NCI-H345 (cell line): ENCODE results near the gene DPEP3.
"Not testable (repeated sequence)": the region's sequence is repeated elsewhere in the genome, so short reads cannot be mapped to it uniquely, and the experiment has no call there.

Experiments
- DNase-seq: peaks from one replicate; lab custom pipeline; 2025; lab: John Stamatoyannopoulos, UW

Gene DPEP3

GRCh38 chr16:67943619-67944504 is 36.4 kb downstream of the DPEP3 start, which contains the start of gene LCAT:
TSS of gene LCAT (minus strand) at chr16:67944120. CDS start at chr16:67944101, 19 bp downstream.
- DNase-seq = no peak

GRCh38 chr16:67943256-67943618 is 37.1 kb downstream of the DPEP3 start:
- DNase-seq = no peak

DNA sequence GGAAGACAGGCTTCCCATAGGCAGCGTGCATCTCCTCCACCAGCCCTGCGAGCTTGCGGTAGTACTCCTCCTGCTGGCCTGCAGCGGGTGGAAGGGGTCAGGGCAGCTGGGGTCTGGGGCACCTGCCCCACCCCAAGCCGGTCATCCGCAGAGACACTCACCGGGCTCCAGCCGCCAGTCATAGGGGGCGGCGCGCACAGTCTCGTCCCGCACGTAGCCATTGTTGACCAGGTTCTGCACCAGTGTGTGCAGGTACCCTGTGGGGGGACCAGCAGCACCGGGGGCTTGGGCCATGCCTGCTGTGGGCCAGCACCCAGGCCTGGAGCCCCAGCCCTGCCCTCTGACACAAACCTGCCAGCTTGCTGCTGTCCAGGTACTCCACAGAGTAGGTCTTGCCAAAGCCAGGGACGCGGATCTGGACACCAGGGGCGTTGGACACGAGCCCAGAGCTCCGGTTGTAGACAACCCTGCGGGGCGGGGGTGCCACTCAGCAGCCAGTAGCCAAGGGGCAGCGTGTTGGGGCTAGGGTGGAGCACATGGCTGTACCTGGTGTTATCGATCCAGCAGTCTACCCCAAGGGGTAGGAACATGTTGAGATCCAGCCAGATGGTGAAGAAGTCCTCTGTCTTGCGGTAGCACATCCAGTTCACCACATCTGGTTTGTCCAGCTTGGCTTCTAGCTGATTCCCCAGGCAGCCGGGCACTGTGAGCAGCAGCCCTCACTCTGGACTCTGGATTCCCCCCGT is 37.6 kb downstream of the DPEP3 start:
- no peak for DNase-seq

DNA sequence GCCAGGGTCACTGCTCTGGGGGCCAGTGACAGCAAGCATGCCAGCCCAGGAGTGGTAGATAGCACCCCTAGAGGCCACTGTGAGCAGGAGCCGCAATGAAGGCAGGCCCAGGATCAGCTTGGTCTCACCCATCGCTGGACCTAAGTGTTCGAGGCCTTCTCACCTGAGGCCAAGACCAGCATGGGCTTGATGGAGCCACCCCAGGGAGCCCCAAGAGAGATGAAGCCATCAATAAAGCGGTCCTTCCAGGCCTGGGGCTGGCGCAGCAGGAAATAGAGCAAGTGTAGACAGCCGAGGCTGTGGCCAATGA is 38.1 kb downstream of the DPEP3 start:
- DNase-seq = no peak

DNA sequence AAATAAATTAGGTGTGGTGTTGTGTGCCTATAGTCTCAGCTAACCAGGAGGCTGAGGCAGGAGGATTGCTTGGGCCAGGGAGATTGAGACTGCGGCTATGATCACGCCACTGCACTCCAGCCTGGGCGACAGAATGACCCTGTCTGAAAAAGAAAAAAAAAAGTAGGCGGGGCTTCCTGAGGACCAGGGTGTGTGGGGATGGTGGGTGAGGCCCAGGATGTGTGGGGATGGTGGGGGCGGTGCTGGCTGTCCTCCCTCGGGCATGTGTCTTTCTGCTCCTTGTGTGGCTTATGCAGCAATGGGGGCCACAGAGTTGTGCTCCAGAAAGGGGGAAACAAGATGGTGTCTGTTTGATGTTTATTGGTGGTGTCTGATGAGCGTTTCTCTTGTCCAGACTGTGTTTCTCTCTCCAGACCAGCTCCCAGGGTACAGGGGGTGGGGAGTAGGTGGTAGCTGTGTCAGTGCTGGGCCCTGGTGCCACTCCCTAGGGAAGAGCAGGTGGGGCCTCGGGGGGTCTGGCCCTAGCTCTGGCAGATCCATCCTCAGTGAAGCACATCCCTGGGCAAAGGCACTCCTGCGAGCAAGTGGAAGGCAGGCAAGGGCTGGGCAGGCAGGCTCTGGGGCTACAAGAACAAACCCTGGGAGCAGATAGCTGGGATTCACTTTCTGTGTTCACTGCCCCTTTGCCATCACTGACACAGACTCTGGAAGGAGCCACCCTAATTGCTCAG is 38.7 kb downstream of the DPEP3 start:
- no peak for DNase-seq

- no peak for DNase-seq
Measured at GRCh38 chr16:67940446-67941089, 39.7 kb downstream of the DPEP3 start.

DNA sequence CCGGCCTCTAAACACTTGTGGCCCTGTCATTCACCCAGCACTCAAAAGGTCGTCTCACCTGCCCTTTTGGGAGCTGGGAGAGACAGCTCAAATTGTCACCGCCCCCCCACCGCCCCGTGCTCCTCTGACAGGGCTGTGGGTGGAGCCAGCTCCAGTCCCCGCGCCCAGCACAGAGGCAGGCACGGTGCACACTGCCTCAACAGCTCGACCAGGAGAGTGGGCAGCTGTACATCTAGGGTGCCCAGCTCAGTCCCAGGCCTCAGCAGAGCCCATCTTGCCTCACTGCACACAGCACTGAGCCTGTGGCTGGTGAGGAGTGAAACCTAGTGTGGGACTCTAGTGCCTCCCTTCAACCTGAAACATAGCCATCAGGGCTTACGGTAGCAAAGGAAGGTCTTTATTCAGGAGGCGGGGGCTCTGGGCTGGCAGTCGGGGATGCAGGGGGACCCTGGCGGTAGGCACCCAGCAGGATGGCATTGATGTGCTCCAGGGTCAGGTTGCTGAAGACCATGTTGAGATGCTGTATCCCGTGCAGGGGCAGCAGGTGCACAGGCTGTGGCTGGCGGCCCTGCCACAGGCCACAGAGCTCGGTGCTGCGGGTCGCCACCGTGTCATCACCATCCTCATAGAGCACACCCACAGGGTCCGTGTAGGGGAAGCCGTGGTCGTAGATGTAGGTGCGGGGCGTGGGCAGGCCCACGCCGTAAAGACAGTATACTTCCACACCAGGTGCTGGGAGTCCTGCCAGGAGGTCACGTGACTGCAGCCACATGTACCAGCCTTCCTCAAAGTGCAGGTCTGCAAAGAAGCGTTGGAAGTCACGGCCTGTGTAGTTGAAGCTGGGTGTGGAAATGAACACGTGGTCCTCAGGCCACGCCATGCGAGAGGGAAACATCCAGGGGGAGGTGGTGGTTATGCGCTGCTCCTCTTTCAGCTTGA is 40.5 kb downstream of the DPEP3 start:
- no peak for DNase-seq

- not testable (repeated sequence) for DNase-seq
Measured at GRCh38 chr16:67937713-67938112, 42.6 kb downstream of the DPEP3 start.

DNA sequence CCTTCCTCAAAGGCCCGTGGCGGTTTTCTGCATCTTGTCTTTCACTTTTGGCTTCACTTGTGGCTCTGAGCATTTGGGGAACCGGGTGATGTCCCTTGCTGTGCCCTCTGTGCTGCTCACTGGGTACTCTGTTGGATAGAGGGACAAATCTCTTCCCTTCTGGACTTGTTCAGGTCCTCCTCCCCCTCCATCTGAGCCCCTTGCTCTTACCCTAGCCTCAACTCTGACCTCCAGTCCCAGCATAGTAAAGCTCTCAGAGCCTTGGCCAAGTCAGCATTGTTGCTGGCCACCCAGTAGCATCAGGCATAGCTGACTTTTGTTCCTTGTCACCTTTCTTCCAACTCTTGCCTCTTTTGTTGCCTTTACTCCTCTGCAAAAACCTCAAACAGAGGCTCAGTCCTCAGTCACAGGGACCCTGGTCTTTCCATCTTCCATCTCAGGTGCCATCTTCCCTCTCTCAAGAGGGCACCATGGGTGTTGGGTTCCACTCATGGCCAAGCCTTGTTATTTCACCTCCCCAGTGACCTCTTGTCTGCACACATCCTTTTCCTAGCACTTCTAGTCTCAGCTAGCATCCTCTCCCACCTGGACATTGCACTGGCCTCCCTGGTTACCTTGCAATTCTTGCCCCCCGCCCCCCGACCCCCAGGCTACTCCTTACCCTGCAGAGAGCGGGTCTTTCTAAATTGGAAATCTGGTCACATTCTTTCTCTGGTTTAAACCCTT is 43.3 kb downstream of the DPEP3 start:
- peak; percentile 16 for DNase-seq

DNA sequence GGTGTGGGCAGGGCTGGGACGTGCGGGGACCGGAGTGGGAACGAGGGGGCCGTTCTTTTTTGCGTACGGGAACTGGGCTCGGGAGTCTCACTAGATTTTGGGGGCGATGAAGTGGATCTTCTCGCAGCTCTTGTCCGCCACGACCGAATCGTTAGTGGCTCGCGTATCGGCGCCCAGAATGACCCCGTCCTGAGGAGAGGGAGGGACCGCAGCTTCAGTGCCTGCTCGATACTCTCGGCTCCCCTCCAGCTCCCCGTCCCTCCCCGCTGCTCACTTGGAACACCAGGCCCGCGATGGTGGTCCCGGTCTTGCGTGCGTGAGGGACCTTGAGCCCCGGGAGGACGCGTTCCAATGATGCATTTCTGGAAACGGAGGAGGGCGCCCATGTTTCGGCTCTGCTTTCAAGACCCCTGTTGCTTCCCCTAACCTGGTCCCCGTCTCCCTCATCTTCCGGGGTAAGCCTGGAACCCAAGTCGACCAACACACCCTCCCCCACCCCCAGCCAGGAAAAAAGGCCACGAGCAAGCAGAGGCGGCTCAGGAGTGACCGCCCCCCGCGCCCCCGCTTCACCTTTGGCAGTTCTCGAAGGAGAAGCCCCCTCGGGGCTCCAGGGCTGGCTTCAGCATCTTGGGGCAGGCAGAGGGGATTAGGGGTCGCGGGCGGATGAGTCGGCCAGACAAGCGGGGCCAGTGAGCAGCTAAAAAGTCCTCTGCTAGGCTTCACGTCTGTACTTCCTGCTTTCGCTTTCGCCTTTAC is 44.0 kb downstream of the DPEP3 start, which contains the start of gene PSMB10:
PSMB10 (minus strand) TSS at position 727 of the 756 bp plus-strand sequence; CDS start at position 626, 101 bp downstream.
- no peak for DNase-seq

DNA sequence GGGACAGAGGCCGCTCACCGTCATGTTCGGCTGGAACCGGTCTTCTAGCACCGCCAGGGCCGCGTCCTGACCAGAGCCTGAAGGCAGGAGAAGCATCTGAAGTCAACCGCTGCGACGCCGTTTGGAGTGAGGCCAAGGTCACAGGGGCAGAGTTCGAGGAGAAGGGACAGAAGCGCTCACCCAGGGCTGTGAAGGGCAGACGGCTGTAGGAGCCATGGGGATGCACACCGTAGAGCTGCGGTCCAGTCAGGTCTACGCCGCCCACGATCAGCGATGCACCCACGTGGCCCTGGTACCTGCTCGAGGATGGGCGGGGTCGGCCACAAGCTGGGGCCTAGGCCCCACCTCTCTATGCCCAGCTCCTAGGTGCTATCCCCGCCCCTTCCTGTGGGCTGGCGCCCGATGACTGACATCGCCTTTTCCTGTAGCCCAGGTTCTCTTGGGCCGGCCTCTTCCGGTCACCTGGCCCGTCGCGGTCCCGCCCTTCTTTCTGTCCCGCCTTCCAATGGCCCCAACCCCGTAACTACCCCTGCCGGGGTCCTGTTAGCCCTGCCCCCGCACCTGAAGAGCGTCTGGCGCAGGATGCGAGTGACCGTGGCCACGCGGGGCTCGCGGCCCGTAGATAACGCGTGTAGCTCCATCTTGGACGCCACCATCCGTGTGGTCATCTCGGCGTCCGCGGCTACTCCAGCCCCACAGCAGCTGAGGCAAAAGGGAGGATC is 44.7 kb downstream of the DPEP3 start:
- DNase-seq = peak; percentile 96

GRCh38 chr16:67935101-67935401 is 45.2 kb downstream of the DPEP3 start:
- no peak for DNase-seq

DNA sequence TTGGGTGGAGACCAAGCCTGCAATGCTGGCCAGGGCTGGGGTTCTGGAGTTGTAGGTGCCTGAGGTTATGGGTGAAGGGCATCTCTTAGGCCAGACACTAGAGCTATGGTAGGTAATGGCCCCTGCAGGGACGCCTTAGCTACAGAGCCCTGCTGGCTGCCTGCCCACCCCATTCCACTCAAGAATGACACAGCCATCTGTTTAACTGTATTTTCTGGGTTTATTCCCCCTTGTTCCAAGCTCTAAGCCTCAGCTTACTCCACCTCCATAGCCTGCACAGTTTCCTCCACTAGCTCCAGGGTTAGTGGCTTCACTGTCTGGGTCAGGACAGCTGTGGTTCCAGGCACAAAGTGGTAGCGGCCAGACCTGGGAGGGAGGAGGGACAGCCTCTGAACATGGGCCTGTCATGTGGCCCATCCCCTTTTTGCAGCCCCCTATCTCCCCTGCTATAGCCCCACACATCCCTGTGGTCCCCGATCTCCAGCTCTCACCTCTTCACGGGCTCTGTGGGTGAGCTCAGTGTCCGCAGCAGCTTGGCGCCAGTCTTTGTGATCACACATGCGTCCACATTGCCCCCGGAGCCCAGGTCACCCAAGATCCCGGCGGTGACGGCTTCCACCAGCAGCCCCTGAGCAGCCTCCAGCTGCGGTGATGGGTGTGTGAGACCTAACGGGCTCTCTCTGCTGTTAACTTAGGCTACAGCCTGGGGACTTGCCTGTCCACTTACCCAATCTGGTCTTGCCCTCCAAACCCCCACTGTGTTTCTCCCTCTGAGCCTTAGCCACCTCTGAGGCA is 45.8 kb downstream of the DPEP3 start:
- DNase-seq = no peak

- no peak for DNase-seq
Measured at GRCh38 chr16:67933805-67934204, 46.5 kb downstream of the DPEP3 start.

GRCh38 chr16:67932462-67932840 is 47.8 kb downstream of the DPEP3 start:
- no peak for DNase-seq

- no peak for DNase-seq
Measured at GRCh38 chr16:67931712-67932461, 48.4 kb downstream of the DPEP3 start, which contains the start of gene CTRL. TSS of gene CTRL (minus strand) at chr16:67931862. CDS start at chr16:67931852, 10 bp downstream.

DNA sequence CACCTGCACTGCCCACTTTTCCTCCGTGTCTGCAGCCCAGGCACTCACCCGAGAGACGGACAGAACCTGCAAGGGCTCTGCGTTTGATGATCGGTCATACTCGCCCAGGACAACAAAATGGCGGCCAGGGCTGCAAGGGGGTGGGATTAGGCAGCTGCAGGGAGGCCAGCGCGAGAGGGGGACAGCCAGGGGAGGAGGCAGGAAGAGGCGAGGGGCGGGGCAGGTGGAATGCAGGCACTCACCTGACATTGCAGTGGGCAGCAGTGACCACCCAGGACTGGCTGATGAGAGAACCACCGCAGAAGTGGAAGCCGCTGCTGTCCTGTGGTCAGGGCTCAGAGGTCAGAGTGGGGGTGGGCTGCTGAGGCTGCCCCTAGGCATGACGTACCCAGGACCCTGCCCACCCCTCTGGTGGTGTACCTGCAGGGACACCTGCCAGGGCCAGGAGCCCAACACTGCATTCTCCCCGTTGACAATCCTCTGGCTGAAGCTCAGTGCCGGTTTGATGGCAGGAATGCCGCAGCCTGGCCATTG is 49.6 kb downstream of the DPEP3 start:
- no peak for DNase-seq
